T-helper 22 cell (primary cell): ENCODE measurements around the gene MRPL34.
A peak's percentile ranks its signal among the peaks of the same experiment; 100 is the strongest.

Source experiments
- DNase-seq: peaks from one replicate; pipeline ENCODE4 v3.0.0-alpha.2; 2020; ENCODE audit warnings: low read depth

The MRPL34 gene

GRCh38 chr19:17328517-17329365 is 23.1 kb downstream of the MRPL34 start:
- DNase-seq = no peak

DNA sequence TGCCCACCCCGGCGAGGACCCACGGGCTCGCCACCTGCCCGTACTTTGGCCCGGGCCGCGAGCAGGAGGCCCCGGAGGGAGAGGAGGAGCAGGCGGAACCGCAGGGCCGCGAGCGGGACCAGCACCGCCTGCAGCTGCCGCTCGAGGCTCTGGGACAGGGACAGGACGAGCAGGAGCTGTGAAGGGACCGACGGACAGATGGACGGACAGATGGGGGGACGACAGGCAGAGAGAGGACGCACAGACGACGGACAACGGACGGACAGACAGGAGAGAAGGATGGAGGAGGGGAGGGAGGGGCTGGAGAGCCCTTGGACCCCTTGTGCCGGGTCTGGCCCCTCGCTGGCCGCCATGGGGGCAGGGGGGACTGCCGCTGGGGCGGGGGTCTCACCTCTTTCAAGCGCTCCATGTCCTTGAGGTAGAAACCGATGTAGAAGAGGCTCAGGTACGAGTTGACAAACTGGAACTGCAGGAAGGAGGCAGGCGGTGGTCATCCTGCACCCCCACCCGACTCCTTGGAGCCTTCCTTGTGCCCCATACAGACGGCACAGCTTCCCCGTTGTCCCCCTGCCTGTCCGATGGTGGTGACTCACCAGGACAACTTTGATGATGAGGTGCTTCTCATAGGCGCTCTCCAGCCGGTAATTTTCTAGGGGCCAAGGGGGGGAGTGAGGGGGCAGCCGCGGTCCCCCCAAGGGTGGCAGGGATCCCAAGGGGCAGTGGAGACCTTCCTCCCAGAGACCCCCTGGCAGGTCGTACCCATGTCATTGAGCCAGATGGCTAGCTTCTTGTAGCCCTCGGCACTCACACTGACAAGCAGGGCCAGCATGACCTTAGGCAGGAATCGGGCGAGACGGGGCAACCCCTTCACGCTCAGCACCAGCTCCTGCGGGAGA is 23.9 kb downstream of the MRPL34 start:
- no peak for DNase-seq

- no peak for DNase-seq
Measured at GRCh38 chr19:17330262-17331044, 24.8 kb downstream of the MRPL34 start.

DNA sequence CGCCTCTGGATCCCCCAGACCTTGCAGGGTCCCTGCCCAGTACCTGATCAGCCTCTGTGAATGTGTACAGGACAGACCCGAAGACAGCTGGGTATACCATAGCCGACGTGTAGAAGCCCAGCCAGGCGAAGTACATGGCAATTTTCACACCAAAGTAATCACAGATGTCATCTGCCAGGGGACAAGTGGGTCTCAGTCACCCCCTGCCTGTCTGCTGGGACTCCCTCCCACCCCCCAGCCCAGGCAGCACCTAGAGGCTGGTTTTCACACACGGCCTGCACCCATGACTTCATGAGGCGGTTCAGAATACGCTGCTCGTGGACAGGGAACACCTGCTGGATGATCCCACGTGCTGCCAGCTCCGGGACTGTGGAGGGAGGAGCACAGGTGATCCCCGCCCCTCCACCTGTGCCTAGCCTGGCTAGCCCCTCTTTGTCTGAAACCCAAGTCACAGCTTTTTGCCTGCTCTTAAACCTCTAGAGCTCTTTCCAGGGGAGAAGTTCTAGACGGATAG is 25.4 kb downstream of the MRPL34 start:
- no peak for DNase-seq

- no peak for DNase-seq
Measured at GRCh38 chr19:17332360-17332676, 26.6 kb downstream of the MRPL34 start.

GRCh38 chr19:17332677-17333581 is 27.3 kb downstream of the MRPL34 start:
- no peak for DNase-seq

DNA sequence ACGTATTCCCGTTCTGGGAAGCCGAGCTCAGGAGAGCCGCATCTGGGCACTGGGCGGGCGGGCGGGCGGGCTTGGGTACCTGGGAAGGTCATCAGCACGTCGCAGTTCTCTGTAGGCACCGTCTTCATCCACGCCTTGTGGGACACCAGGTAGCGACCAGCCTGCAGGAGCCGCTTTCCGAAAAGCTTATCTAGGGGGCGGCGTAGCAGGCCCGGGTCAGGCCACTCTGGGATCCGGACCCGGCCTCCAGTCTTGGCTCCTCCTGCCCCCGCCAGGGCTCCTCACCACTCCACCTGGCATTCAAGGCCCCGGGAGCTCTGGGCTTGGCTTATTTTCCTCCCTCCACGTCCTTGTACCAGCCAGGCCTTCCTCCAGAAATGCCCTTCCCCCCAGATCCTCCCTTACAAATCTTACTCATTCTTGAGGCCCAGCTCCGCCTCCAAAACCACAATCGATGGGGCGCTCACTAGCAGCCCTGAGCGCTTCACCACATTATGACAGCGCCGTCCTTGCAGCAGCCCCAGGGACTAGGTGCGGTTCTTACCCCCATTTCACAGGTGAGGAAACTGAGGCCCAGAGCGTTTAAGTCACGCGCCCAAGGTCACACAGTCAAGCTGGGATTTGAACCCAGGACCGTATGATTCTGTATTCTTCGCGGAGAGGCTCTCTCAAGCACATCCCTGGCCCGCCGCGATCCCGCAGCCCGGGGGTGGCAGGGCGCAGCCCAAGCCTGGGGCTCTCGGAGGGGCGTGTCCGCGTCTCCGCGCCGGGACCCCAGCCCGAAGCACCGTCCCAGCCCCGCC is 28.1 kb downstream of the MRPL34 start:
- peak; percentile 58 for DNase-seq

DNA sequence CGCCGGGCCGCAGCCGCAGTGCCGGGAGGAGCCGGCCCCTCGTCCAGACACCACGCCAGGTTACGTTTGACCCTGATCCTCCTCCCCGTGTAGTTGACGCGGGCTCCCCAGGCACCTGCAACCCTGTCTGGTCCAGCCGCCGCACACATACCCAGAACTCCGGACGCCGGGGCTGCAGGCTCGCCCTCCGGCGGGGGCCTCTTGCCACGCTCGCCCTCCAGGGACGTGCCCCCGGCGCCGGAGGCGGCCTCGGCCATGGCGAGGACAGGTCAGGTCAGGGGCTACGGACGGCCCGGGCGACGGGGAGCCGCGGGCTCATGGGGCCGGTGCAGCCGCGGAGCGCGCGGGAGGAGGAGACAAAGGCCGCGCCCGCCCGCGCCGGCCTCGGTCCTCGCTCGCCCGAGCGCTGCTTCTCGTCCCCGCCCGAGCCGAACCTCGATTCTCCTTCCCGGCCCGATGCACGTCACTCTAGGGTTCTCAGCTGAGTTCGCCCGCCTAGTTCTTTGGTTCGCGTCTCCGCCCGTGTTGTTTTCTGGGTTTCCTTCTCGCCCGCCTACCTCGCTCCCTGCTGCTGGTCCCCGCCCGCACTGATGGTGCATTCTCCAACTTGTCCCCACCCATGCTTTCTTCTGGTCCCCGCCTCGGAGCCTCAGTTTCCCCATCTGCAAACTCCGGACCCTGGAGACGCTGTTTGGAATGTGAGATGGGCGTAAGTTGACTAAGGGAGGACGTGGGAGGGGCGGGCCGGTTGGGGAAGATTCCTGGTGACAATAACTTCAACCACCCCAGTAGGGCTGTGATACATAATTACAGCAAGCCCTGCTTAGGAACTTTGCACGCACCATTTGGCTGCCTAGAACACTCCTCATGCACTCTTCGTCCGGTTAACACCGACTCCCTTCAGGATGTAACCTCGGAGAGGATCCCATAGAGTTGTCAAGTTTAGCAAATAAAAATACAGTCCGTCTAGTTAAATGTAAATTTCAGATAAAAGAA is 29.0 kb downstream of the MRPL34 start, which contains the start of gene ANO8:
Gene ANO8, minus strand, starts transcription at position 442 of the 996 bp plus-strand sequence. Its CDS starts 185 bp downstream, at position 257.
- DNase-seq = peak; percentile 90

DNA sequence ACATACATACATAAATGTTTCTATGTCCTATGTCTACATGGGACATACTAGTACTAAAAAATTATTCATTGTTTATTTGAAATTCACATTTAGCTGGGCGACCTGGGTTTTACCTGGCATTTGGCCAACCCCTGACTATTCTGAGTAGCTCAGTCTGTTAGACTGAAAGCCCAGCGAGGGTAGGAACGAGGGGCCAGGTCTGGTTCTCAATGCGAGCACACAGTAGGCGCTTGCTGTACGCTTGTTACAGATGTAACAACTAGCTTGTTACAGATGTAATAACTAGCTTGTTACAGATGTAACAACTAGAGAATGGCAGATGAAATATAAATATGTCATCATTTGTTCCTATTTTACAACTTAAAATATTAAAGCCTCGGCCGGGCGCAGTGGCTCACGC is 29.9 kb downstream of the MRPL34 start:
- DNase-seq = no peak

- peak; percentile 95 for DNase-seq
Measured at GRCh38 chr19:17336872-17337674, 31.4 kb downstream of the MRPL34 start, which contains the start of gene GTPBP3. Gene GTPBP3 (plus strand): TSS chr19:17337553. CDS start chr19:17337612, 59 bp downstream.

DNA sequence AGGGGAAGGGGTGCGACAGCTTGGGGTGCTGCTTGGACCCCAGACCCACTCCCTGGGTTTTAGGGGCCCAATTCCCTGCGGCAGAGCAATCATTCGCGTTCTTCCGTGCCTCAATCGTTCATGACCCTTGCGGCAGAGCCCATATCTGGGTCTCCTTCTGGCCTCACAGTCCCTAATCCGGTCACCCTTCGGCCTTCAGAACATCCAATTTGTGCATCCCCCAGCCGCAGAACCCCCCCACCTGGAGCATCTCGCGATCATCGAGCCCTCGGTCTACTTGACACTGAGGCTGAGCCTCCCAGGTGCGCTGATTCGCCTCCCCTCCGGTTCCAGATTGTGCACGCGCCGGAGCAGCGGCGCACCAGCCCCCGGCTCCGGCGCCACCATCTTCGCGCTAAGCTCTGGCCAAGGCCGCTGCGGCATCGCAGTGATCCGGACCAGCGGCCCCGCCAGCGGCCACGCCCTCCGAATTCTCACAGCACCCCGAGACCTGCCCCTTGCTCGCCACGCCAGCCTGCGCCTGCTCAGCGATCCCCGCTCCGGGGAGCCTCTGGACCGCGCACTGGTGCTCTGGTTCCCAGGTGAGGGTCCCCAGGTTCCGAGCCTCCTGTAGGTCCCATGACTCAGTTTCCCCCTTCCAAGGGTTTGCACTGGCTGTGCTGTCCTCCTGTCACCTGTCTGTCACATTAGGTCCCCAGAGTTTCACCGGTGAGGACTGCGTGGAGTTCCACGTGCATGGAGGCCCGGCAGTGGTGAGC is 32.2 kb downstream of the MRPL34 start:
- no peak for DNase-seq

- no peak for DNase-seq
Measured at GRCh38 chr19:17338433-17339078, 32.9 kb downstream of the MRPL34 start.

DNA sequence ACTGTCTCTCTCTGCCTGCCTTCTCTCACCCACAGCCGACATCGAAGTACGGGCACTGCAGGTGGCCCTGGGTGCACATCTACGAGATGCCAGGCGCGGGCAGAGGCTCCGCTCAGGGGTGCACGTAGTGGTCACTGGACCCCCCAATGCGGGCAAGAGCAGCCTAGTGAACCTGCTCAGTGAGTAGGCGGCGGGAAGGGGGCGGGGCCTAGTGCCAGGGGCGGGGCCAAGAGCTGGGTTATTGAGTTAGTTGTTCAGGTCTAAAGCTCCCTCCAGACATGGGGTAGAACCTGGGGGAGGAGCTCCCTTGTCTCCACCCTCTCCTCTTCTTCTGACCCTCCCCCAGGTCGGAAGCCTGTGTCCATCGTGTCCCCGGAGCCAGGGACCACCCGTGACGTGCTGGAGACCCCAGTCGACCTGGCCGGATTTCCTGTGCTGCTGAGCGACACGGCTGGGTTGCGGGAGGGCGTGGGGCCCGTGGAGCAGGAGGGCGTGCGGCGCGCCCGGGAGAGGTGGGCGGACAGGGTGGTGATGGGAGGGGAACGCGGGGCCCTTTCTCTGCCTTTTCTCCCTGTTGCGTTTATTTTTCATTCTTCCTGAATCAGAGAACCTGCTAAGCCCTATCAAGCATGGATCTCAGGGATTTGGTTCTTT is 33.5 kb downstream of the MRPL34 start:
- DNase-seq = no peak

- DNase-seq = no peak
Measured at GRCh38 chr19:17340302-17340870, 34.7 kb downstream of the MRPL34 start.

GRCh38 chr19:17340871-17341357 is 35.2 kb downstream of the MRPL34 start:
- no peak for DNase-seq
